22Rv1 (cell line): ENCODE data around the gene MPDU1.

Experiments used
- ZFX ChIP-seq: fragments of 450-650 bp; IDR thresholded peaks from 2 replicates; pipeline ENCODE4 v1.6.1; 2017; ENCODE audit warnings: antibody characterized with exemption, borderline replicate concordance
- TF ChIP-seq, protein P1 (sequence below): fragments of 450-650 bp; IDR thresholded peaks from 2 replicates; pipeline ENCODE4 v1.5.1; 2017; ENCODE audit warnings: mild to moderate bottlenecking

DNA sequence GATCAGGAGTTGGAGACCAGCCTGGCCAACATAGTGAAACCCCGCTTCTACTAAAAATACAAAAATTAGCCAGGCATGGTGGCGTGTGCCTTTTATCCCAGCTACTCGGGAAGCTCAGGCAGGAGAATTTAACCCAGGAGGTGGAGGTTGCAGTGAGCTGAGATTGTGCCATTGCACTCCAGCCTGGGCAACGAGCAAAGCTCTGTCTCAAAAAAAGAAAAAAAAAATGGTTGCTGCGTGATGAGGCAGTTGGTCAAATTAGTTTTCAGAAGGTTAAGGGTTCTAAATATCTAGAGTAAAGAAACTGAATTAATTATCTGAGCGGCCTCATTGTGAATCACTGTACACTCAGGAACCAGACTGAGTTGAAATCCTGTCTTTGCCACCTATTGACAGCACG, 7.7 kb upstream of the MPDU1 start:
- TF ChIP-seq, protein P1, sequence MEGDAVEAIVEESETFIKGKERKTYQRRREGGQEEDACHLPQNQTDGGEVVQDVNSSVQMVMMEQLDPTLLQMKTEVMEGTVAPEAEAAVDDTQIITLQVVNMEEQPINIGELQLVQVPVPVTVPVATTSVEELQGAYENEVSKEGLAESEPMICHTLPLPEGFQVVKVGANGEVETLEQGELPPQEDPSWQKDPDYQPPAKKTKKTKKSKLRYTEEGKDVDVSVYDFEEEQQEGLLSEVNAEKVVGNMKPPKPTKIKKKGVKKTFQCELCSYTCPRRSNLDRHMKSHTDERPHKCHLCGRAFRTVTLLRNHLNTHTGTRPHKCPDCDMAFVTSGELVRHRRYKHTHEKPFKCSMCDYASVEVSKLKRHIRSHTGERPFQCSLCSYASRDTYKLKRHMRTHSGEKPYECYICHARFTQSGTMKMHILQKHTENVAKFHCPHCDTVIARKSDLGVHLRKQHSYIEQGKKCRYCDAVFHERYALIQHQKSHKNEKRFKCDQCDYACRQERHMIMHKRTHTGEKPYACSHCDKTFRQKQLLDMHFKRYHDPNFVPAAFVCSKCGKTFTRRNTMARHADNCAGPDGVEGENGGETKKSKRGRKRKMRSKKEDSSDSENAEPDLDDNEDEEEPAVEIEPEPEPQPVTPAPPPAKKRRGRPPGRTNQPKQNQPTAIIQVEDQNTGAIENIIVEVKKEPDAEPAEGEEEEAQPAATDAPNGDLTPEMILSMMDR, result no peak
- TF ChIP-seq ZFX, result no peak
